ENCODE data around the gene CD300C. TPM values are rescaled to one million over a fixed set of nuclear protein-coding genes. Genes with fewer than 3 reads are reported as not detected.
"Not testable (repeated sequence)": the region's sequence is repeated elsewhere in the genome, so short reads cannot be mapped to it uniquely, and the experiment has no call there.

CD300C gene
- total RNA-seq, 1 donor from 2014 or later, result 0.26 TPM

GRCh38 chr17:74569020-74570003 is 23.4 kb upstream of the CD300C start:
- Mint-ChIP-seq H3K4me1 (peaks cover 13% of the 10 kb centered on the region), H3K27ac (no peak overlapping the region), H3K27me3 (peaks cover 25% of the 10 kb centered on the region), H3K36me3 (ENCODE audit: low read depth) (no peaks in the 10 kb centered on the region), H3K4me3 (no peak overlapping the region), H3K9me3 (no peaks in the 10 kb centered on the region)
- DNase-seq, result no peak
- intact Hi-C loops (cut with micrococcal nuclease), result loop anchor here (5.0 kb wide), 1 partner anchor 78 kb away; no protein-coding TSS in a partner anchor

GRCh38 chr17:74568106-74568873 is 22.4 kb upstream of the CD300C start:
- Mint-ChIP-seq H3K36me3 (ENCODE audit: low read depth) (no peaks in the 10 kb centered on the region), H3K4me1 (peaks cover 13% of the 10 kb centered on the region), H3K4me3 (no peak overlapping the region), H3K27me3 (peaks cover 22% of the 10 kb centered on the region), H3K27ac (no peak overlapping the region), H3K9me3 (no peaks in the 10 kb centered on the region)
- intact Hi-C loops (cut with micrococcal nuclease), result loop anchor here (5.0 kb wide), 1 partner anchor 79 kb away; no protein-coding TSS in a partner anchor
- no peak for DNase-seq

- no peak for DNase-seq
- H3K4me3 Mint-ChIP-seq, result no peak within 1 kb of the TSS
- H3K4me1 Mint-ChIP-seq, result peaks cover 13% of the 10 kb centered on the region
- H3K27ac Mint-ChIP-seq, result no peak within 1 kb of the TSS
- H3K36me3 Mint-ChIP-seq (ENCODE audit: low read depth), result no peaks in the 10 kb centered on the region
- intact Hi-C loops (cut with micrococcal nuclease), result loop anchor here (5.0 kb wide), 1 partner anchor 80 kb away; no protein-coding TSS in a partner anchor
- no peaks in the 10 kb centered on the region for H3K9me3 Mint-ChIP-seq
- H3K27me3 Mint-ChIP-seq, result peaks cover 20% of the 10 kb centered on the region
These were observed 21.5 kb upstream of the CD300C start, which contains the start of gene CD300H for GRCh38 chr17:74567397-74567796. CD300H (minus strand) TSS chr17:74567509.

GRCh38 chr17:74566132-74566753 is 20.3 kb upstream of the CD300C start:
- H3K27ac Mint-ChIP-seq, result no peak overlapping the region
- peaks cover 20% of the 10 kb centered on the region for H3K27me3 Mint-ChIP-seq
- peaks cover 15% of the 10 kb centered on the region for H3K4me1 Mint-ChIP-seq
- no peaks in the 10 kb centered on the region for H3K36me3 Mint-ChIP-seq (ENCODE audit: low read depth)
- H3K4me3 Mint-ChIP-seq, result no peak overlapping the region
- intact Hi-C loops (cut with micrococcal nuclease), result loop anchor here (5.0 kb wide), 1 partner anchor 81 kb away; no protein-coding TSS in a partner anchor
- peak; percentile 78 for DNase-seq
- no peaks in the 10 kb centered on the region for H3K9me3 Mint-ChIP-seq

- intact Hi-C loops (cut with micrococcal nuclease), result loop anchor here (5.0 kb wide), 1 partner anchor 82 kb away; no protein-coding TSS in a partner anchor
- H3K4me3 Mint-ChIP-seq, result no peak overlapping the region
- peaks cover 13% of the 10 kb centered on the region for H3K27me3 Mint-ChIP-seq
- H3K36me3 Mint-ChIP-seq (ENCODE audit: low read depth), result no peaks in the 10 kb centered on the region
- DNase-seq, result no peak
- no peak overlapping the region for H3K27ac Mint-ChIP-seq
- peaks cover 15% of the 10 kb centered on the region for H3K4me1 Mint-ChIP-seq
- no peaks in the 10 kb centered on the region for H3K9me3 Mint-ChIP-seq
These were observed 19.2 kb upstream of the CD300C start for GRCh38 chr17:74565126-74565525.

- intact Hi-C loops (cut with micrococcal nuclease), result no loop called here
- Mint-ChIP-seq H3K27me3 (peaks cover 12% of the 10 kb centered on the region), H3K4me3 (no peak overlapping the region), H3K27ac (no peak overlapping the region), H3K36me3 (ENCODE audit: low read depth) (no peaks in the 10 kb centered on the region), H3K4me1 (peaks cover 14% of the 10 kb centered on the region), H3K9me3 (no peaks in the 10 kb centered on the region)
- no peak for DNase-seq
These were observed 17.4 kb upstream of the CD300C start for GRCh38 chr17:74563358-74563757.

- no peaks in the 10 kb centered on the region for H3K9me3 Mint-ChIP-seq
- no peaks in the 10 kb centered on the region for H3K36me3 Mint-ChIP-seq (ENCODE audit: low read depth)
- intact Hi-C loops (cut with micrococcal nuclease), result no loop called here
- peaks cover 14% of the 10 kb centered on the region for H3K4me1 Mint-ChIP-seq
- H3K27me3 Mint-ChIP-seq, result peaks cover 8% of the 10 kb centered on the region
- DNase-seq, result peak; percentile 50
- H3K4me3 Mint-ChIP-seq, result no peak overlapping the region
- H3K27ac Mint-ChIP-seq, result no peak overlapping the region
These were observed 15.7 kb upstream of the CD300C start for GRCh38 chr17:74561586-74561985.

- peaks cover 10% of the 10 kb centered on the region for H3K4me1 Mint-ChIP-seq
- no peaks in the 10 kb centered on the region for H3K36me3 Mint-ChIP-seq (ENCODE audit: low read depth)
- intact Hi-C loops (cut with micrococcal nuclease), result no loop called here
- H3K27ac Mint-ChIP-seq, result no peak overlapping the region
- no peak for DNase-seq
- no peaks in the 10 kb centered on the region for H3K9me3 Mint-ChIP-seq
- no peak overlapping the region for H3K4me3 Mint-ChIP-seq
- H3K27me3 Mint-ChIP-seq, result peaks cover 8% of the 10 kb centered on the region
These were observed 13.1 kb upstream of the CD300C start for GRCh38 chr17:74558882-74559519.

GRCh38 chr17:74558402-74558801 is 12.5 kb upstream of the CD300C start:
- H3K27me3 Mint-ChIP-seq, result peaks cover 12% of the 10 kb centered on the region
- H3K9me3 Mint-ChIP-seq; DNase-seq; H3K27ac Mint-ChIP-seq; H3K4me3 Mint-ChIP-seq; intact Hi-C loops (cut with micrococcal nuclease); H3K36me3 Mint-ChIP-seq (ENCODE audit: low read depth): not testable (repeated sequence)
- H3K4me1 Mint-ChIP-seq, result peaks cover 10% of the 10 kb centered on the region

- Mint-ChIP-seq H3K4me3 (no peak overlapping the region), H3K27me3 (peaks cover 17% of the 10 kb centered on the region), H3K4me1 (peaks cover 9% of the 10 kb centered on the region), H3K9me3 (no peaks in the 10 kb centered on the region), H3K27ac (no peak overlapping the region), H3K36me3 (ENCODE audit: low read depth) (no peaks in the 10 kb centered on the region)
- intact Hi-C loops (cut with micrococcal nuclease), result no loop called here
- no peak for DNase-seq
These were observed 9.6 kb upstream of the CD300C start for GRCh38 chr17:74555427-74555940.

- DNase-seq, result no peak
- Mint-ChIP-seq H3K9me3 (no peaks in the 10 kb centered on the region), H3K4me1 (peaks cover 9% of the 10 kb centered on the region), H3K27me3 (peaks cover 17% of the 10 kb centered on the region), H3K27ac (no peak overlapping the region), H3K4me3 (no peak overlapping the region), H3K36me3 (ENCODE audit: low read depth) (no peaks in the 10 kb centered on the region)
- intact Hi-C loops (cut with micrococcal nuclease), result no loop called here
These were observed 9.0 kb upstream of the CD300C start for GRCh38 chr17:74554909-74555308.

GRCh38 chr17:74552037-74552436 is 6.1 kb upstream of the CD300C start:
- peaks cover 11% of the 10 kb centered on the region for H3K4me1 Mint-ChIP-seq
- intact Hi-C loops (cut with micrococcal nuclease), result no loop called here
- DNase-seq, result no peak
- H3K4me3 Mint-ChIP-seq, result no peak overlapping the region
- H3K36me3 Mint-ChIP-seq (ENCODE audit: low read depth), result no peaks in the 10 kb centered on the region
- peaks cover 13% of the 10 kb centered on the region for H3K27me3 Mint-ChIP-seq
- H3K27ac Mint-ChIP-seq, result no peak overlapping the region
- H3K9me3 Mint-ChIP-seq, result no peaks in the 10 kb centered on the region

GRCh38 chr17:74550602-74551001 is 4.7 kb upstream of the CD300C start:
- Mint-ChIP-seq H3K36me3 (ENCODE audit: low read depth) (no peaks in the 10 kb centered on the region), H3K4me1 (peaks cover 18% of the 10 kb centered on the region), H3K9me3 (no peaks in the 10 kb centered on the region), H3K27ac (no peak overlapping the region), H3K27me3 (peaks cover 9% of the 10 kb centered on the region), H3K4me3 (no peak overlapping the region)
- intact Hi-C loops (cut with micrococcal nuclease), result no loop called here
- DNase-seq, result peak; percentile 54

Measured in activated CD4-positive, alpha-beta T cell treated with anti-CD3 and anti-CD28 coated beads, Interleukin-2, amount 10 ng/mL, durations not matched to agents 24 days and 14 days (primary cell).